GM19372 (cell line): ENCODE measurements around the gene TBC1D4.
"Not testable (repeated sequence)": the region's sequence is repeated elsewhere in the genome, so short reads cannot be mapped to it uniquely, and the experiment has no call there.

Experiments
- ATAC-seq: cut with Tn5 transposase; IDR thresholded peaks from one replicate; pipeline ENCODE4 v1.9.1; 2021; ENCODE audit warnings: mild to moderate bottlenecking, low read depth, moderate library complexity; ENCODE audit not compliant: unreplicated experiment

Gene TBC1D4

DNA sequence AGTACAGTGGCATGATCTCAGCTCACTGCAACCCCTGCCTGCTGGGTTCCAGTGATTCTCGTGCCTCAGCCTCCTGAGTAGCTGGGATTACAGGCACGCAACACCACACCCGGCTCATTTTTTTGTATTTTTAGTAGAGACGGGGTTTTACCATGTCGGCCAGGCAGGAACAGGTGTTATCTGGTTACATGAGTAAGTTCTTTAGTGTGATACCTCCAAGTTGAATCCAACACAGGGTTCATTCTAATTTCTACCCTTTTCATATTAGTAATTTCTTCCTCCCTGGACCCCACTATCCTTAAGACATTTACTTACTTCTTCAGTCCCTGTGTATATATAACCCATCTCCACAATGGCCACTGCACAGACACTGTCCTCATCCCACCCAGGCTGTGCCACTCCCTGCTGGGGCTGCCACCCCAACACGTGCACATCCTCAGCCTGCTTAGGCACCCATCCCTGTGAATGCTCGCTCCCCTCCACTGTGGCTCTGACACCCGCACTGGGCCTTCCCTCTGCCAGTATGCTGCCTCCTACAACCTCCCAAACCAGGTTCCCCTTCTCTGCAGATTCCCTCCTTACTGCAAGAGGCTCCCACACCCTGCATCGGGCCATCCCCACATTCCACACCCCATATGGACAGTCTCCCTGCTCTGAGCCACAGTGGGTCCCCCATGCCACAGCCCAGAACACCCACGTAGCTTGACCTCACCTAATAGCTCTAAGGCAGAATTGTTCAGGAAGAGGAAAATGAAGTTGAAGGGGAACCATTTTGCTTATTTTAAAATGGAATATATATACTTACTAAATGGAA is 147.1 kb downstream of the TBC1D4 start:
- ATAC-seq: no peak

DNA sequence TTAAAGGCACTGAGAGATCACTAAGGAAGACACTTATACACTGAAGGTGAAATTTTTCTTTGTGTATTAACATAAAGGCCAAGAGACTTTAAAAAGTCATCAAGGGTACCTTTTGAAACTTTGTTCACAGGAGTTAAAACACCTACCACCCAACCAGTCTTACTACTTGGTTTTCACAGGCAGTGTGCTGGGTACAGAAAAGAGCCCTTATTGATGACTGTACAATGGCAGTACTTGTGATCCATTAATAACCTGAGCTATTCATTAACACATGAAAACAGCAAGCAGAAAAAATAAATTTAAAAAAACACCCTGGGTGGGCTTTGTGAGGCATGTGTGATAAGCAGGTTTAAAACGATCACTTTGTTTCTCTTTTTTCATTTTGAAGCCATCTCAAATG is 148.9 kb downstream of the TBC1D4 start:
- ATAC-seq: no peak

DNA sequence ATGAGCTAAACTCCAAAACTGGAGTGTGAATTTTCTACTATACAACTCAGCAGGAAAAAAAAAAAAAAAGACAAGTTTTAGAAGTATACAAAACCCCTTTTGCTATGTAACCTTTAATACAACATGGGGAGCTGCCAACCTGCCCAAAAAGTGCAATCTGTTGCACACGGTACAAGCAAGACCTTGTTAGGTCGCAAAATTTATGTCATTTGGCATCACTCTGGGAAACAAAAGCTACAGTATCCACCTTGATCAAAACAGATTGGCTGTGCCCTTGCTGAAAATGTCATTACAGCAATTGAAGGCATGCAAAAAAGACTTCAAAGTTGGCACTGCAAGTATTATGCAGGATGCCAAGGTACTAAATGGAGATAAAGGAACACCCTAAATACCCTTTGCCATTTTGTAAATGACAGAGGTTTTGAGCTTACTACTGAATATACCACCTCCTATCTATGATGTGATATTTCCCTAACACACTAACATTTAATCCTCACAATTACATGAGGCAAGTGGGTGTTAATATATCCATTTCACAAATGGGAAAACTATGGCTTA is 150.1 kb downstream of the TBC1D4 start:
- ATAC-seq: no peak

DNA sequence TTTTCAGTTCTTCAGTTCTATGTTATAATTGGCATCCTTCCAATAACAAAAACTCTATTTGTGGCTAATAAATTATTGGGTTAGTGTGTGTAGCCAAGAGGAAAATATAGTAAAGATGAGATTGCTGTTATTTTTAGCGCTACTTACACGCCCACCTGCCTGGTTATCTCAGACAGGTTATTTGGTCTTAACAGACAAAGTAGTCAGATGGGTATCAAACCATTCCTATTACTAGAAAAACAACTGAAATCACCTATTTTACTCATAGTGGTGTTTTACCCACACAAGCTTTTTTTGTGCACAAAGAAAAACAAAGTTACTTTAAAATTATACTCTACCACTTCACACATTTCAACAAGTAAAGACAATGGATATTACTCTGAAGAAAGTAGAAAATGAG is 151.2 kb downstream of the TBC1D4 start:
- ATAC-seq: no peak

DNA sequence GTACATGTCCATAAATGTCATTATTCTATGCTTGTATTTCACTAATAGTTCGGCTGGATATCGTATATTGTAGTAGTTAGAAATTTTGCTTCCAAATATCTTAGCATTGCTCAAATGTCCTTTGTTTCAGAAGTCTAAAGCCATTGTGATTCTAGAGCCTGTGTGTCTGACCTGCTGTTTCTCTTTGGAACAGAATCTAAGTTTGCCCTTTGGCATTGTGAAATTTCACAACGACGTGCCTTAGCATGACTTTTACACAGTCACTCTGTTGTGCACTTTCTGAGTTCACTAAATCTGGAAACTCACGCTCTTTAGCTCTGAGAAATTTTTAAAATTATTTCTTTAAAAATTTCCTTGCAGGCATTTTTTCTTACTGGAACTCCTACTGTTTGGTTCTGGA is 152.2 kb downstream of the TBC1D4 start:
- no peak for ATAC-seq

DNA sequence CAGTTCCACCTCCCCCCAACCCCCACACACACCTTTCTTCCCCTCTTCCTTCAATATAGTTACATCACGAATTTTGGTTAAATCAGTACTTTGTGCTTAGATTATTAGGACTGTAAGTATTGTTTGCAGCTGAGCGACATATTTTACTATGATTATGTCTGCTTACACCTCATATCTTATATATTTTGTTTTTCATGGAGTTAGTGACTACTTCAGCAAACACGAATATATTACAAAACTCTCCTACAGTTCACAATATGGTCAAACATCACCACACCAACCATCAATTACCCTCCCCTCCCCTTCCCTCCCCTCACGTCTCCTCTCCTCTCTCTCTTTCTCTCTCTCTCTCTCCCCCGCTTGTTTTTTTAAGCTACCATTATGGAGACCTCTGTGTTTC is 152.9 kb downstream of the TBC1D4 start:
- ATAC-seq: no peak

DNA sequence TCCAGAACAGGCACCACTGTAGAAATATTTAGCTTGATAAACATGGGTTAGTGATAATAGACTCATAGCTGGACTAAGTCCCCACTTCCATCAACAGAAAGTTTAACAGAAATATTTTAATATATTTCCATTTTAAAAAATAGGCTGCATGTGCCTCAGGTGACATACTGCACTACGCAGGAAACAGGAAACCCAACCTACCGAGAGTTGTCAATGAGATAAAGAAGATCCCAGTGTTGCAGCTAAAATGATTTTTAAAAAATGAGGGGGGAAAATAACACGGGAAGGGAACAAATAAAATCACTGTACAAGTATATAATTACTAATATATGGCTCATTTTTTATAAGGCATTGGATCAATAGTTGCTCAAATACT is 154.8 kb downstream of the TBC1D4 start:
- no peak for ATAC-seq

DNA sequence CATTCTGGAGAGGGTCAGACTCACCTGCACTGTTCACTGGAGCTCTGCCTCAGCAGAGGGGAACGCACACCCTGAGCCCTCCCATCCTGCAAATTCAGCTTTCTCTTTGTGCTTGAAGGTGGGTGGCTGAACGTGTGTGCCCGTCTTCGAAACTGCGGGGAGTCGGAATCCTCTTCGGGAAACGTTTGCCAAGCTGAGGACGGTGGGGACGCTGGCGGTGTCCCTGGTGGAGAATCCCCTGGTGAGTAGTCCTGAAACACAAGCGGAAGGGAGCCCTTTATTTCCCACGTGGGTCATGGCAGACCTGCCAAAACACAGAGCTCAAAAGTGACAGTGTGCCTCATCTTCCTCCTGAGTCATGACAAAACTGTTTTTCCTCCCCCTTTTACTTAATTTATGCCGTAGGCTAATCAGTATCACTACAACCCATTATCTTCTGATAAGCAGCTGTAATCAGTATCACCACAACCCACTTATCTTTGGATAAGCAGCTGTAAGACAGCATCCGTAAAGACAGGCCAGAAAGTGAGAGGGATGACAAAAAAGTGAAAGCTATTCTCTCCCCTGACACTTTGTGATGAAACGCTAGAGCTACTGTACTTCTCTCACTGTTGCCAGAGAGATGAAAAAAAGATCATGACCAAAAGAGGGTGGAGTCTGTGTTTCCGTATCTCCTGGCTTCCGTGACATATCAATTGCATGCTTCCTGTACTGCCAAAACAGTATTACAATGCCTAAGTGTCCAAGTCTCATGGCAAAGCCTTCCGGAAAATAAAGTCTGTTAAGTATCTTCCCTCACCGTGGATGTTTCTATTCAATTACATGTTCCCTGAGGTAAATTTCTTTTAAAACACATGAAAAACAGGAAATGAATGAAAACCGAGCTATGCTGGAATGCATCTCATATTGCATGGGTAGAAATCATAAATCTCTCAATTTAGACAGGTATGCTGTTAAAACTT is 155.5 kb downstream of the TBC1D4 start:
- ATAC-seq: peak; percentile 88

DNA sequence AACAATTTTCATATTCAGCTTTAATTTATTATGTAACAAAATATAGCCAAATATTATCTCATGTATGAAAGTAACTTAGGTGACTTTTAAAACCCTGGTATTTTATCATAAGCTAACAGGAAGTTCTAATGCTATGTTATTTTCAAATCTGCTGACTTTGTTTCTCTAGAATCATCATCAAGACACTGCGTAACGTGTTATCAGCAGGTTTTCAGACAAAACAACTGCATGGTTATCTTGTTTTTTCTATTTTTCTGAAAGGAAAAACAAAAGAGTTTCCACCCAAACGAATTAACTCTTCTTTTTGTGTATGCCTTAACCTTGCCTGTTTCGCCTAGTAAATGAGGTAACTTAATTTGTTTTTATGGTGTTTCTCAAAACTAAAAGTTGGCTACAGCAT is 156.3 kb downstream of the TBC1D4 start:
- ATAC-seq: no peak

DNA sequence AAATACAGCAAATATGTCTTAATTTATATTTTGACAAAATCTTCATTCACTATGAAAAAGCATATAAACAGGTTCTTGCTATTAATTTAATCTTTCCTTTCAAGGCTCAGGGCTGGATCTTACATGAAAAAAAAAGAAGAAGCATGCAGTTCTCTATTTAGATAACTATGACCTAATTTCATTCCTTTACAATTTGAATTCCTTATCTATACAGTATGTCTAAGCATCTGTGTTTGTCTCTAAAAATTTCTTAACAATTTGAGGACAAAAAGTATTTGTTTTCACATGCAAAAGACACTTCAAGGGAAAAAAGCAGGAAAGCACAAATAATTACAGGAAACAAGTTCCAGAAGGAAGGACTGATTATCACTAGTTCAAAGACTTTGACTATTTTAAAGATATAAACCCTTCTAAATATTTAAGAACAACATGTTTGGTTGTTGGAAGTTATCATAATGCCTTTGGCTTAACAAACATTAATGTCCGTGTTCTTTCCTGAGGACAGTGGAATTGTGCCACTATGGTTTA is 157.5 kb downstream of the TBC1D4 start:
- ATAC-seq: no peak

DNA sequence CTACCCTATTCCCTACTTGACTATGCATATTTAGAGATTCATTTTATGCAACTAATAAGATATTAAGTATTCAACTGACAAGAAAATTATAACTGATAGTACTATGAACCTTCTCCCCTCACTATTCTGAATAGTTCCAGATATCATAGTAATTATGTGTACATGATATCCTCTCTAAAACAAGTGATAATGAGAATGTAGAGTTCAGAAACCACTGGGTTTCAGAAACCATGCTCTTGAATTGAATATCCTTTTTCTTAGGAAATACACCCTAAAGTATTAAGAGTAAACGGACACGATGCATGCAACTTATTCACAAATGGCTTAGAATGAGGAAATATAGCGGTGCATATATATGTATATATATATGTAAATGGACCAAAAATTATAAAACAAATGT is 160.9 kb downstream of the TBC1D4 start:
- ATAC-seq: no peak

DNA sequence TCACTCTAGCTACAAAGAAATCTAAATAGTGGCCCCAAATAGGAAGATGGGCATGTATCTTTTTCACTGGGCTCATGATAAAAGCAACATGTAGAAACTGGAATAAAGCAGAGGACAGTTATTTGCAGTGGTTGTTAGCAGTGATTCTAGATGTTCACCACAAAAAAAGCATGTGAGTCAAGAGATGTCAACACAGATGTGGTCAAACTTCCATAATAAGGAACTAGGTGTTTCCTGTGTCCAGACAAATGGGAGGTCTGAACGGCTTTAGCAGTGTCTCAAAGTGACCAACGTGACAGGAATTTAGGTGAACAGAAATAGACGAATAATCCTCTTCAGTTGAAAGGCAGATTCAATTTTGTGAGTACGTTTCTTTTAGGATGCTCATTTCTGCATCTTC is 162.7 kb downstream of the TBC1D4 start:
- no peak for ATAC-seq

DNA sequence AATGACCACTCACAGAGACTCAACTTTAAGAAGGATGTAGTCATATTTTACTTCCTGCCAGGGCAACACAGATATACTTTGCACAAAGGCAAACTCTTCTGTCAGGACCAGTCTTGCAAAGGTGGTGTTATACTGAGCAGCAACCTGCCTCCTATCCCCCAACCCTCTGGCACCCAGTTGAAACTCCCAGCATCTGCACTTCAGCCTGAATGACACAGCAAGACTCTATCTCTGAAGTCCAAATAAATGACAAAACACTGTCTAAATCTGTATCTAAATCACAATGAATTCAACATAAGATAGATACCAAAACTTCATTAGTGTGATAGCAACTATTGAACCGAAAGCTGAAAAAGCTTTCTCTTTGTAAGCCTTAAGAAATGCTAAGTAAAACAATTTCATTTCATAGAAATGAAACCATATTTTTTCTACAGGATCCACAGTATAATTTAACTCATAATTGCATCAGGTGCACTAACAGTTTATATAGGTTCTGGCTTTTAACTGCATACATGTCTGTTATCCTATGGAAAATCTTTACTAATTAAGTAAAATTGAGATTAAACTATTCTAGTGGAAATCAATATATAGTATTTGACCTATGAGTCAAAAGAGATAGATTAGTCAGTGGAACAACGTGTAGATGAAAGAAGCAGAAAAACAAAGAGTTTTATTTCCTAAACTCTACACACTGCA is 163.7 kb downstream of the TBC1D4 start:
- ATAC-seq: no peak

DNA sequence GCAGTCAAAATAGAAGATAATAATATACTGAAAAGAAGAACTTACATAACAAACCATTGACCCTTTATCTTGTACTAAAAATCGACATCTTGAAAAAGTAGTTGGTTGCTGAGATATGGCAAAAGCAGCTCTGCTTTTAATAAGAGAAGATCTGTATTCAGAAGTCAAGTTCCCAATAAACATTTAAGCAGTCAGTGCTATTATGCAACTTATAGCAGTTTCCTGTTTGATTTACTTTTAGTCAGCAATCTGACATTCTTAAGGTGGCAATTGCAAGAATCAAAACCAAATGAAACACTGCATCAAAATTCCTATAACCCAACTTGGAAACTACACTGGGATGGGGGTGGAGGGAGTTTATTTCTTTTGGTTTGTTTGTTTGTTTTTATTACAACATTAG is 165.5 kb downstream of the TBC1D4 start:
- ATAC-seq: no peak

DNA sequence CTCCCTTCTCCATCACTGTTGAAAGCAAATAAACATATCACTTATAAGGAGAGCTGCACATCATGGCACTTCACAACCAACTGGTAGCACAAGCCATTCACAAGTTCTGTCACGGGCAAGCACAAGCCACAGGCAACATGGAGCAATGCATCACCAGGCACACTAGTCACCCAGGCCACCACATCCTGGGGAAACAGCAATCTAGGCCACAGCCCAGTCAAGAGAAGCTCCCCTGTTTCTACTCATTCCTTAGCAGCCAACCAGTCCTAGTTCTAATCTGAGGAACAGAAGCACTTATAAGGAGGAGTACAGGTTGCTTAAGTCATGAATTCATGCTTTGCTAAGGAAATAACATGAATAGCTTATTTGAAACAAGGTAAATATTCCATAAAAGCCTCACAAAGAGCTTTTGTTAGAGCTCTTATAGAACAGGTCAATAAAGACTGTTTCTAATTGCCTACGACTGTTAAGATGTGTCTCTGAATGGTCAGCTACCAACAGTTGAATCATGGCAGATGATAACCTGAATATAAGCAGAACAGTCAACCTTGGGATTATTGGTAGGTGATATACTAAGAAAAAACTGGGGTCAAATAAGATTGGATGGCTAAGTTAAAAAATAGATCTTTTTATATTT is 169.0 kb downstream of the TBC1D4 start:
- ATAC-seq: no peak

DNA sequence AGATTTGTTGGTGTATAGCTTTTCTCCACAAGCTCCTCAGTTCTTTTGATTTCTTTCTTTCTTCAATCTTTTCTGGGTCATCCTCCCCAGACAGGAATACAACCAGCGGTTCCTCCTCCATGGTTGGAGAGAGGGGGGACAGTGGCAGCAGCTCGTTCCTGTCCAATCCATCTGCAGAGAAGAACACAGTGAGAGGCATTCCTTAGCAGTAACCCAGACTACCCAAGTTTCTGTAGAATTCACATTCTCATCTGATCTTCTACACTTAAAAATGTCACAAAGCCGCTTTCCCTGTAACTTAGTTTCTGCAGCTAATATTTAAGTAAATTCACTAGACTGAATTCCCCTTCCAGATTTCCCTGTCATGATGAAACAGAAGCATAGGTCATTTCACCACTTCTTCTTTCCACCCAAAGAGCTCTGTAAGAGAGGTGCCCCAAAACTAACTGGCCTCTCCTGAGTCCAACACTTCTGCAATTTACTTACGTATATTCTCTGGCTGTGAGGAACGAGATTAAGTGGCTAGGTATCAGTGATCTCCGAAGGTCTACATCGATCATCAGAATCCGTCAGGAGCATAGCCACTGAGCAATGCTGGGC is 171.9 kb downstream of the TBC1D4 start:
- peak; percentile 45 for ATAC-seq

DNA sequence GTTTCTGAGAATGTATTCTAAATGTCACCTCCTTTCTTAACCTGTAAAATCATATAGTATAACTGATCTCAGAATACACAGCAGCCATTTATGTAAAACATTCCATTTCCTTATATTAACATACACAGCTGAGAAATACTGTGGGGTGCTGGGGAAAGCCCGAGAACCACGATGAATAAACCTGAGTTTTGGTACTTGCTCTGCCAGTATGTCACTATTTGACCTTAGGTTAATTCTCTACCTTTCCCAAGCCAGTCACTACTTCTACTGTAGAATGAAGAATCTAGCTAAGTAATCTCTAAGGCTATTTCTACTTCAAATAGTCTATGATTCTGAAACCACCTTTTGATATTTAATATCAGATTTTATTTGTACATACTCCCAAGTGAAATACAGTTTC is 173.7 kb downstream of the TBC1D4 start:
- no peak for ATAC-seq

DNA sequence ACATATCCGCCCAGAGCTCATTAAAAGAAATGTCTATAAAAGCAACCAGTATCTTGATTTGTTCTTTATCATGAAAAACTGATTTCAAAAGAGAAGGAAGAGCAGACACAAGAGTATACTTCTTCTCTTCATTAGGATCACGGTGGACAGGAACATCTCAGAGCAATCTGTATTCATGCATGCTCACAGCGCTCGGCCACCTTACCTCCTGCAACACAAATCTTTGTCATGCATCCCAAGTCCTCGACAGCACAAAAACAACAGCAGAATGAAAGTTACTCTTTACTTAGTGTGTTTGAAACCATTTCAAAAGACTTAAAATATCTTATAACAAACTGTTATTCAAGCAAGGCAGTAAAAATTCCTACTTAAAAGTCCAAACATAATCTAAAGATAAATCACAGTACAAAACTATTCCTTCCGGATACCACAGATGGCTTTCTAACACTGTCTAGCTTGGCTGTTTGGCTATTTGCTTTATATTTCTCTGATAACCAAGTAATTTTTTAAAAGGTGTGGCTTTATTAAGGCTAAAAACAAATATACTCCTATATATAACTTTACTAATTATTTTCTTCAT is 174.5 kb downstream of the TBC1D4 start:
- ATAC-seq: no peak

DNA sequence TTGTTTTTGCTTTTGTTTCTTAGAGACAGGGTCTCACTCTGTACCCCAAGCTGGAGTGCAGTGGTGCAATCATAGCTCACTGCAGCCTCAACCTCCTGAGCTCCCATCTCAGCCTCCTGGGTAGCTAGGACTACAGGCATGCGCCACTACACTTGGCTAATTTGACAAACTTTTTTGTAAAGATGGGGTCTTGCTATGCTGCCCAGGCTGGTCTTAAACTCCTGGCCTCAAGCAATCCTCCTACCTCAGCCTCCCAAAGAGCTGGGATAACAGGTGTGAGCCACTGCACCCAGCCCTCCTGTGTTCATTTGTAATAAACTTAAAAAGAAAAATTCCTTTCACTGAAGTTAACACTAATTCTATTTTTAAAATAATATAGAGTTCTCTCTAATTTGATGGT is 175.0 kb downstream of the TBC1D4 start:
- not testable (repeated sequence) for ATAC-seq
